PC-9 (cell line): Measurements from ENCODE around the gene DDR2.

Source experiments
- EZH2 ChIP-seq: fragments of 200-600 bp; sonication (generic); IDR thresholded peaks from 2 replicates; pipeline ENCODE4 v1.8.0; 2017; ENCODE audit warnings: antibody characterized with exemption, low read depth
- TF ChIP-seq, protein P1 (sequence below): fragments of 200-600 bp; sonication (generic); conservative IDR thresholded peaks from 2 replicates; pipeline ENCODE4 v1.6.1; 2017; ENCODE audit warnings: mixed run types, antibody characterized with exemption, mild to moderate bottlenecking, moderate library complexity

- TF ChIP-seq, protein P1, sequence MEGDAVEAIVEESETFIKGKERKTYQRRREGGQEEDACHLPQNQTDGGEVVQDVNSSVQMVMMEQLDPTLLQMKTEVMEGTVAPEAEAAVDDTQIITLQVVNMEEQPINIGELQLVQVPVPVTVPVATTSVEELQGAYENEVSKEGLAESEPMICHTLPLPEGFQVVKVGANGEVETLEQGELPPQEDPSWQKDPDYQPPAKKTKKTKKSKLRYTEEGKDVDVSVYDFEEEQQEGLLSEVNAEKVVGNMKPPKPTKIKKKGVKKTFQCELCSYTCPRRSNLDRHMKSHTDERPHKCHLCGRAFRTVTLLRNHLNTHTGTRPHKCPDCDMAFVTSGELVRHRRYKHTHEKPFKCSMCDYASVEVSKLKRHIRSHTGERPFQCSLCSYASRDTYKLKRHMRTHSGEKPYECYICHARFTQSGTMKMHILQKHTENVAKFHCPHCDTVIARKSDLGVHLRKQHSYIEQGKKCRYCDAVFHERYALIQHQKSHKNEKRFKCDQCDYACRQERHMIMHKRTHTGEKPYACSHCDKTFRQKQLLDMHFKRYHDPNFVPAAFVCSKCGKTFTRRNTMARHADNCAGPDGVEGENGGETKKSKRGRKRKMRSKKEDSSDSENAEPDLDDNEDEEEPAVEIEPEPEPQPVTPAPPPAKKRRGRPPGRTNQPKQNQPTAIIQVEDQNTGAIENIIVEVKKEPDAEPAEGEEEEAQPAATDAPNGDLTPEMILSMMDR: no peak
- no peak for TF ChIP-seq EZH2
Measured at GRCh38 chr1:162823771-162824525, 191.7 kb downstream of the DDR2 start.
